ENCODE data around the gene TMEM100.

Gene TMEM100

GRCh38 chr17:55741356-55741700 is 18.7 kb upstream of the TMEM100 start:
- H3K27ac ChIP-seq (ENCODE audit: low read length): no peak overlapping the region
- H3K4me1 ChIP-seq (ENCODE audit: insufficient read depth, low read length): no peaks in the 10 kb centered on the region
- no peak for DNase-seq
- H3K4me2 ChIP-seq (ENCODE audit: insufficient read depth, low read length): no peak overlapping the region
- H3K27me3 ChIP-seq (ENCODE audit: insufficient read depth, low read length, poor library complexity): peaks cover 3% of the 10 kb centered on the region
- no peak for ATAC-seq (ENCODE audit: insufficient read depth, low read depth)
- no peak overlapping the region for H3K4me3 ChIP-seq (ENCODE audit: low read depth in 1 of 2, low read length in 2 of 2)
- no peak overlapping the region for H3K9ac ChIP-seq (ENCODE audit: low read depth, low read length)
- no peak overlapping the region for H2AFZ ChIP-seq (ENCODE audit: low read depth, low read length)
- H3K79me2 ChIP-seq (ENCODE audit: insufficient read depth, low read length): no peaks in the 10 kb centered on the region
- H3K9me3 ChIP-seq (ENCODE audit: insufficient read depth, low read length, severe bottlenecking): no peaks in the 10 kb centered on the region
- TF ChIP-seq EZH2 (IDR thresholded peaks at IDR 0.05; ENCODE audit: borderline replicate concordance, low read depth, low read length, severe bottlenecking) (no peak), CTCF (IDR thresholded peaks at IDR 0.05; ENCODE audit: borderline replicate concordance, extremely low read depth, low read length, poor library complexity, severe bottlenecking) (no peak)
- no peaks in the 10 kb centered on the region for H3K36me3 ChIP-seq (ENCODE audit: insufficient read depth, low read length)
- H4K20me1 ChIP-seq (ENCODE audit: insufficient read depth, low read length): no peaks in the 10 kb centered on the region

GRCh38 chr17:55740511-55741355 is 18.1 kb upstream of the TMEM100 start:
- no peak for ATAC-seq (ENCODE audit: insufficient read depth, low read depth)
- no peaks in the 10 kb centered on the region for H3K9me3 ChIP-seq (ENCODE audit: insufficient read depth, low read length, severe bottlenecking)
- no peaks in the 10 kb centered on the region for H3K36me3 ChIP-seq (ENCODE audit: insufficient read depth, low read length)
- H3K27ac ChIP-seq (ENCODE audit: low read length): no peak overlapping the region
- H3K9ac ChIP-seq (ENCODE audit: low read depth, low read length): no peak overlapping the region
- no peak for TF ChIP-seq CTCF (IDR thresholded peaks at IDR 0.05; ENCODE audit: borderline replicate concordance, extremely low read depth, low read length, poor library complexity, severe bottlenecking)
- no peak for TF ChIP-seq EZH2 (IDR thresholded peaks at IDR 0.05; ENCODE audit: borderline replicate concordance, low read depth, low read length, severe bottlenecking)
- H3K4me2 ChIP-seq (ENCODE audit: insufficient read depth, low read length): no peak overlapping the region
- no peak for DNase-seq
- H2AFZ ChIP-seq (ENCODE audit: low read depth, low read length): no peak overlapping the region
- no peaks in the 10 kb centered on the region for H3K4me1 ChIP-seq (ENCODE audit: insufficient read depth, low read length)
- no peaks in the 10 kb centered on the region for H3K79me2 ChIP-seq (ENCODE audit: insufficient read depth, low read length)
- H3K4me3 ChIP-seq (ENCODE audit: low read depth in 1 of 2, low read length in 2 of 2): no peak overlapping the region
- no peaks in the 10 kb centered on the region for H4K20me1 ChIP-seq (ENCODE audit: insufficient read depth, low read length)
- H3K27me3 ChIP-seq (ENCODE audit: insufficient read depth, low read length, poor library complexity): peaks cover 3% of the 10 kb centered on the region

DNA sequence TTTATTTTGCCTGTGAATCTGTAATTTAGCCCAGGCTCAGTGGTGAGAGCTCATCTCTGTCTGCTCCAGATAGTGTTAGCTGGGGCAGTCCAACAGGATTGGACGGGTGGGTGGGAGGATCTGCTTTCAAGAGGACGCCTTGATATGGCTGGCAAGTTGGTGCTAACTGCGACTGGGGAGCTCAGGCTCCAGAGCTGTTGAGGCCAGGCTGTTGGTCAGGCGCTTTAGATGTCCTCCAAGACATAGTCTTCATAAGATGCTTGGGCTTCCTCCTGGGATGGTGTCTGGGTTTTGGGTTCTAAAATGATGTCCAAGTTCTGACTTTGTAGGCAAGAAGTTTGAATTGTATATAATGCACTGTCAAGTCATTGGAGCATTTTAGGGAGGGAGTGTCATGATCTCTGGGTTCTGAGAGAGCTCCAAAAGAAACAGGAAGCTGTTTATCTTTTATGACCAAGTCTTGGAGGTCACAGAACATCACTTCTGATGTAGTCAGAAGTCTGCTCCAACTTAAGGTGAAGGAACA is 15.4 kb upstream of the TMEM100 start:
- Histone ChIP-seq H2AFZ (ENCODE audit: low read depth, low read length) (no peak overlapping the region), H3K27ac (ENCODE audit: low read length) (no peak overlapping the region), H3K4me2 (ENCODE audit: insufficient read depth, low read length) (no peak overlapping the region), H3K27me3 (ENCODE audit: insufficient read depth, low read length, poor library complexity) (no peaks in the 10 kb centered on the region), H3K4me3 (ENCODE audit: low read depth in 1 of 2, low read length in 2 of 2) (no peak overlapping the region), H3K4me1 (ENCODE audit: insufficient read depth, low read length) (no peaks in the 10 kb centered on the region), H3K36me3 (ENCODE audit: insufficient read depth, low read length) (no peaks in the 10 kb centered on the region), H3K9ac (ENCODE audit: low read depth, low read length) (no peak overlapping the region), H3K79me2 (ENCODE audit: insufficient read depth, low read length) (no peaks in the 10 kb centered on the region), H4K20me1 (ENCODE audit: insufficient read depth, low read length) (no peaks in the 10 kb centered on the region), H3K9me3 (ENCODE audit: insufficient read depth, low read length, severe bottlenecking) (no peaks in the 10 kb centered on the region)
- TF ChIP-seq EZH2 (IDR thresholded peaks at IDR 0.05; ENCODE audit: borderline replicate concordance, low read depth, low read length, severe bottlenecking) (no peak), CTCF (IDR thresholded peaks at IDR 0.05; ENCODE audit: borderline replicate concordance, extremely low read depth, low read length, poor library complexity, severe bottlenecking) (no peak)
- DNase-seq (no peak), ATAC-seq (ENCODE audit: insufficient read depth, low read depth) (no peak)

Data from DND-41 (cell line).